NOMO-1 treated with DMSO at 0.1 percent for 48 hours (cell line): ENCODE results near the gene DAPK1.

Experiments
- DNase-seq: peaks from one replicate; lab custom pipeline; 2025; ENCODE audit not compliant: unreplicated experiment; lab: John Stamatoyannopoulos, UW

The DAPK1 gene

GRCh38 chr9:87564791-87565241 lies 67.1 kb downstream of the DAPK1 start:
- DNase-seq = no peak

GRCh38 chr9:87567001-87567400 lies 69.3 kb downstream of the DAPK1 start:
- no peak for DNase-seq

GRCh38 chr9:87567571-87567970 lies 69.9 kb downstream of the DAPK1 start:
- DNase-seq = no peak

- no peak for DNase-seq
These were observed 70.3 kb downstream of the DAPK1 start for GRCh38 chr9:87567983-87568382.

- DNase-seq = no peak
These were observed 70.7 kb downstream of the DAPK1 start for GRCh38 chr9:87568401-87568800.

- no peak for DNase-seq
These were observed 71.4 kb downstream of the DAPK1 start for GRCh38 chr9:87569008-87569509.

- no peak for DNase-seq
These were observed 71.9 kb downstream of the DAPK1 start for GRCh38 chr9:87569518-87569917.

- DNase-seq = no peak
These were observed 72.6 kb downstream of the DAPK1 start for GRCh38 chr9:87570000-87570908.

GRCh38 chr9:87572719-87573118 lies 75.1 kb downstream of the DAPK1 start:
- DNase-seq = no peak

GRCh38 chr9:87573841-87574342 lies 76.2 kb downstream of the DAPK1 start:
- no peak for DNase-seq

- no peak for DNase-seq
These were observed 80.1 kb downstream of the DAPK1 start for GRCh38 chr9:87577746-87578145.

GRCh38 chr9:87578625-87579024 lies 81.0 kb downstream of the DAPK1 start:
- no peak for DNase-seq

GRCh38 chr9:87579781-87580541 lies 82.3 kb downstream of the DAPK1 start:
- DNase-seq = peak; percentile 28

- no peak for DNase-seq
These were observed 83.3 kb downstream of the DAPK1 start for GRCh38 chr9:87580941-87581438.

GRCh38 chr9:87581513-87581912 lies 83.8 kb downstream of the DAPK1 start:
- no peak for DNase-seq

- DNase-seq = no peak
These were observed 84.4 kb downstream of the DAPK1 start for GRCh38 chr9:87581949-87582637.

- no peak for DNase-seq
These were observed 86.7 kb downstream of the DAPK1 start for GRCh38 chr9:87584326-87584725.

- DNase-seq = no peak
These were observed 87.6 kb downstream of the DAPK1 start for GRCh38 chr9:87585123-87585855.

- no peak for DNase-seq
These were observed 89.2 kb downstream of the DAPK1 start for GRCh38 chr9:87586731-87587355.

- peak; percentile 61 for DNase-seq
These were observed 89.7 kb downstream of the DAPK1 start for GRCh38 chr9:87587356-87587745.
